Transverse colon (tissue), 4 donors: ENCODE measurements around the gene KLF7. TPM values are rescaled to one million over a fixed set of nuclear protein-coding genes. Genes with fewer than 3 reads are reported as not detected.

Experiments
- DNase-seq: peaks from one replicate; pipeline ENCODE4 v3.0.0-alpha.2; 2019
- H3K27ac ChIP-seq, 4 donors: fragments of 200-600 bp; sonication (generic); 2 replicates each; pipeline ENCODE4 v1.5.1; 2016 to 2018; ENCODE audit warnings: inconsistent platforms in 4 of 4
- H3K27me3 ChIP-seq: fragments of 200-600 bp; sonication (generic); 2 replicates; pipeline ENCODE4 v1.5.1; 2017; ENCODE audit warnings: inconsistent platforms
- H3K36me3 ChIP-seq, 4 donors: fragments of 200-600 bp; sonication (generic); 2 replicates each; pipeline ENCODE4 v1.5.1; 2017 to 2019; ENCODE audit warnings: inconsistent platforms in 4 of 4
- H3K4me1 ChIP-seq, 4 donors: fragments of 200-600 bp; sonication (generic); 2 replicates each; pipeline ENCODE4 v1.5.1; 2017 to 2020; ENCODE audit warnings: inconsistent platforms in 4 of 4
- H3K4me3 ChIP-seq, 4 donors: fragments of 200-600 bp; sonication (generic); 1 replicate in 1 of 4; 2 replicates in 3 of 4; pipeline versions ENCODE4 v1.5.1 to v1.6.1; 2017 to 2019; ENCODE audit warnings: inconsistent platforms in 4 of 4
- H3K9me3 ChIP-seq, 2 donors: fragments of 200-600 bp; sonication (generic); 2 replicates each; pipeline ENCODE4 v1.5.1; 2017 to 2019; ENCODE audit warnings: inconsistent platforms in 2 of 2
- EP300 ChIP-seq: sonication (generic); formaldehyde crosslinking; IDR thresholded peaks from one replicate; pipeline ENCODE4 v1.6.1; 2017; ENCODE audit warnings: antibody characterized with exemption, low read depth
- POLR2A ChIP-seq: fragments of 450-650 bp; IDR thresholded peaks from one replicate; pipeline ENCODE4 v1.6.1; 2016; ENCODE audit warnings: antibody characterized with exemption, mild to moderate bottlenecking, moderate library complexity
- POLR2AphosphoS5 ChIP-seq, 3 donors: sonication (generic); formaldehyde crosslinking; IDR thresholded peaks; one replicate each; pipeline ENCODE4 v1.6.1; 2016; ENCODE audit warnings: antibody characterized with exemption in 3 of 3
- WGBS, 2 donors: methylation state at CpG; one replicate each; pipeline ENCODE4 v1.1.5; 2018; ENCODE audit warnings: low coverage in 1 of 2; 5-methylcytosine and 5-hydroxymethylcytosine counted together
- in situ Hi-C, 4 donors: fragments of 200-750 bp; cut with MboI; loops; one replicate each; pipeline versions ENCODE4 v1.15.0 to v1.15.1; 2017; ENCODE audit warnings: low sequenced_read_pairs in 3 of 4, low pct_ligation_motif_present in 1 of 4, low pct_unique_long_range_greater_than_20kb in 1 of 4
- intact Hi-C: fragments of 100-400 bp; cut with DNase I; formaldehyde crosslinking; loops from one replicate; pipeline ENCODE4 v1.15.1; 2023; ENCODE audit warnings: low total_unique reads
- total RNA-seq, 4 donors: library from RNA; depleted of rRNA; stranded (reverse); fragments of >200 nt; gene quantifications; one replicate each; pipeline ENCODE4 v1.1.0, GENCODE V29; 2016
- TF ChIP-seq, protein P1 (sequence below), 5 experiments: fragments of 200-600 bp in 3 of 5; fragments of 450-650 bp in 2 of 5; sonication (generic) in 3 of 5; IDR thresholded peaks; 1 replicate in 2 of 5; 2 replicates in 3 of 5; pipeline ENCODE4 v1.5.1; 2016 to 2017; ENCODE audit warnings: antibody characterized with exemption in 5 of 5, inconsistent platforms in 3 of 5, mild to moderate bottlenecking in 2 of 5, moderate library complexity in 1 of 5

Gene KLF7
- total RNA-seq, 4 donors from 2014 or later: 6.2 to 43.4 (median 6.8) TPM

DNA sequence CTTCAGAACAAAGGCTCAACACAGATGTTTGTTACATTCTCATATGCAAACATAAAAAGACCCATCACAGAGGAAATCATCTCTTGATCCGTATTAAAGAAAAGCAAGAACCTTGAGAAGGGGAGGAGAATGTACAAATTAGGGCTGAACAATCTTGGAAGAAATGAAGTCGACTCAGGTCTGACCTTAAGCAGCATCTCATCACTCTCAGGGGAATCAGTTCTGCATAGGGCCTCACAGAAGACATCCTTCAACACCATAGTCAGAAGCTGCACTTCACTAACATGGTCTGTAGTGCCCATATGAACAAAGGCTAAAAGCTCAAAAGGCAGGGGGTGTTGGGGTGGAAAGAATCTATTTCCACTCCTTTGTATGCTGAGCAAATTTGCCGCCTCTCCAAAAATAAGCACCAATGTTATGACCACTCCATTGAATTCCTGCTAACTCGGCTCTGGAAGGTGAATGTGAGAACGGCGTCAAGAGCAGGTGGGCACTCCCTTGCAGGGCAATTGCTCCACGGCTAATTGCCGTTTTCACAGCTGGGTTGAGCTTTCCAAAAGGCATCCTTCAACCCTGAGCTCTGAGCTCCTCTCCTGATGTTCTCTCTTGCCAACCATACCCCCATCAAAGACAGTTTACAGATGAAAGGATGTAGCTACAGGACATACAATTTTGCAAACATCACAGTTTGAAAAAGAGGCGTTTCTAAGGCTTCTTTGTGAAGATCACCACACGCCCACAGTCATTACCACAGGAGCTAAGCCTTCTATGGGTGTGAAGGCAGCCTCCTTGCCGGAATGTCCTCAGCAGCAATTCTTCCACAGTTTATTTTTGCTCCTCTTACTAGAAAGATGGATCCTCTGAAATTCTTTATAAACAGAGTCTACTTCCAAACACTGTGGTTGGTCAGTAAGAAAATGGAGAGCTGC, 10.0 kb downstream of the KLF7 start:
- Histone ChIP-seq H3K27me3 (no peaks in the 10 kb centered on the region), H3K4me1 (peaks cover 23 to 79% (median 36%) of the 10 kb centered on the region in 4 donors), H3K36me3 (no peaks in the 10 kb centered on the region), H3K4me3 (no peak overlapping the region), H3K9me3 (no peaks in the 10 kb centered on the region), H3K27ac (peak overlapping the region in 1 of 4 donors; percentile 38)
- in situ Hi-C loops: loop anchor here in 1 of 4 donors (25.0 kb wide), 1 partner anchor 107 kb away; no protein-coding TSS in a partner anchor
- TF ChIP-seq, protein P1, sequence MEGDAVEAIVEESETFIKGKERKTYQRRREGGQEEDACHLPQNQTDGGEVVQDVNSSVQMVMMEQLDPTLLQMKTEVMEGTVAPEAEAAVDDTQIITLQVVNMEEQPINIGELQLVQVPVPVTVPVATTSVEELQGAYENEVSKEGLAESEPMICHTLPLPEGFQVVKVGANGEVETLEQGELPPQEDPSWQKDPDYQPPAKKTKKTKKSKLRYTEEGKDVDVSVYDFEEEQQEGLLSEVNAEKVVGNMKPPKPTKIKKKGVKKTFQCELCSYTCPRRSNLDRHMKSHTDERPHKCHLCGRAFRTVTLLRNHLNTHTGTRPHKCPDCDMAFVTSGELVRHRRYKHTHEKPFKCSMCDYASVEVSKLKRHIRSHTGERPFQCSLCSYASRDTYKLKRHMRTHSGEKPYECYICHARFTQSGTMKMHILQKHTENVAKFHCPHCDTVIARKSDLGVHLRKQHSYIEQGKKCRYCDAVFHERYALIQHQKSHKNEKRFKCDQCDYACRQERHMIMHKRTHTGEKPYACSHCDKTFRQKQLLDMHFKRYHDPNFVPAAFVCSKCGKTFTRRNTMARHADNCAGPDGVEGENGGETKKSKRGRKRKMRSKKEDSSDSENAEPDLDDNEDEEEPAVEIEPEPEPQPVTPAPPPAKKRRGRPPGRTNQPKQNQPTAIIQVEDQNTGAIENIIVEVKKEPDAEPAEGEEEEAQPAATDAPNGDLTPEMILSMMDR (IDR thresholded peaks at IDR 0.05): no peak
- TF ChIP-seq EP300: no peak
- no peak for TF ChIP-seq POLR2AphosphoS5 (IDR thresholded peaks at IDR 0.05)
- no peak for TF ChIP-seq POLR2A
- intact Hi-C loops: loop anchor here (5.0 kb wide), 1 partner anchor 982 kb away; no protein-coding TSS in a partner anchor
- no peak for DNase-seq
- WGBS, 2 donors: 71 to 73% methylated on average over 4 to 11 of the region's 11 CpGs

DNA sequence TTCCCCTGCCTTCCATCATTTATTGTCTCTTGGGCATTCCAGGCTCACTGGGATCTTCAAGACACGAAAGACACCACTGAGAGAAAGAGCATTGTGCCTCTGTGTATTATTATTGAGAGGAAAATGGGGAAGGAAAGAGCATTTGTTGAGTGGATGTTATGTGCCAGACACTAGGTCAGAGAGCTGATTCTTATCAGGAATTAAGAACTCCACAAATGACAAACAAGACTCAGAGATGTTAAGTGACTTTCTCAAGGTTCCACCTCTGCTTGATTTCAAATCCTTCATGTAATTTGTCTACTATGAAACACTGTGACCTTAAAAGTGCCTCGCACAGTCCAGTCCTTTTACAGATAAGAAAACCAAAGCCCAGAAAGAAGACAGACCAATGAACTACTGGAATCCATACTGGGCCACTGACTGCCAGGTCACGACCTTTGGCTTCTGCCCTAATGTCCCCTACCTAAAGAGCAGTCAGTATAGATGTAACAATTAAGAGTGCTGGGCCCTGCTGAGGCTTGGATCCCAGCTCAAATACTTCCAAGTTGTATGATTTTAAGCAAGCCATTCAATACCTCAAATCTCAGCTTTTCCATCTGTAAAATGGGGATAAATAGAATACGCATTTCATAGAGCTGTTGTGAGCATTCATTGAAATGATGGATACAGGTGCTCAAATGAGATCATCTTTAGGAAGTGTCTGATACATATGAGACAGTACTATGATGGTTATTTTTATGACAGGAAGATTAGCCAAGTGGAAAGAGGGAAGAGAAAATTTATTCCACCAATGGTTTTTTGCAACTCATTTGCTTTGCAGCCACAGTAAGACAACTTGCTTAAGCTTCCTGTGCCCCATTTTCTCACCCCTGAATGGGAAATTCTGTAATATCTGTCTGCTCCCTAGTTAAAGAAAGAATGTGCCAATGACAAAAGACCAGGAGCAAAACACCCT, 10.9 kb downstream of the KLF7 start:
- no peaks in the 10 kb centered on the region for H3K9me3 ChIP-seq
- H3K4me1 ChIP-seq: peaks cover 21 to 76% (median 39%) of the 10 kb centered on the region in 4 donors
- no peak for DNase-seq
- WGBS, 2 donors: 88 to 89% methylated on average over 3 to 4 of the region's 4 CpGs
- intact Hi-C loops: loop anchor here (5.0 kb wide), 1 partner anchor 982 kb away; no protein-coding TSS in a partner anchor
- no peaks in the 10 kb centered on the region for H3K27me3 ChIP-seq
- TF ChIP-seq, protein P1 (IDR thresholded peaks at IDR 0.05): no peak
- no peak for TF ChIP-seq EP300
- no peak for TF ChIP-seq POLR2A
- no peak for TF ChIP-seq POLR2AphosphoS5 (IDR thresholded peaks at IDR 0.05)
- in situ Hi-C loops: loop anchor here in 1 of 4 donors (25.0 kb wide), 1 partner anchor 107 kb away; no protein-coding TSS in a partner anchor
- H3K36me3 ChIP-seq: no peaks in the 10 kb centered on the region
- peak overlapping the region; percentile 5 to 53 (median 45) for H3K27ac ChIP-seq
- H3K4me3 ChIP-seq: no peak overlapping the region

DNA sequence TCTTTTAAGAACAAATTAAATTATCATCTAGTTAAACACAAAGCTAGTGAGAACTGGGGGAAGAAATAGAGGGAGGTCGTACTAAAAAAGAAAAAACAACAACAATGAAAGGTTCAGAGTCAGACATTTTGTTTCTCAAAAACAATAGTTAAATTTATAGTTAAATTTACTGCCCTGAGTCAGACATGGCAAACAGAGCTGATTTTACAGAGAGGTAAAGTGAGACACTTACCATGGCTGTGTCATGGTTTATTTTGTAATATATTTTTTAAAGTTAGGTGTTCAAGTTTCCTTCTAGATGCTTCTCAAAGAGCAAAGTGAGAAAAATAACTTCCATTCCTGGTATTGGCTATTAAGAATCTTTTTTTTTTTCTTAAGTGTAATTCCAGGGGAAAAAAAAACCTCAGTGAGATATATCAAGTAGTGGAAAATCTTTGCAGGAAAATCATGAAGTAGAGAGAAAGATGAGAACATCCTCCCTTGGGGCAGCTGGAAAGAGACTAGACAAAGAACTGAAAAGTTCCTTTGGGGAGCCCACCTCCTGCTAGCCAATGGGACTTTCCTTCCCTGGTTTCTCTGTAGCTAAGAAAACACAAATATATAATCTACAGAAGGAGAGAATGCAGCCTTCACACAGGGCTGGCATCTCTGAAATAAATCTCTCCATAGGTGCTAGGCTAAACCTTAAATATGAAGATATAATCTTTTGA, 12.3 kb downstream of the KLF7 start:
- peak overlapping the region; percentile 44 to 72 (median 50) for H3K27ac ChIP-seq
- H3K36me3 ChIP-seq: no peaks in the 10 kb centered on the region
- 36 to 45% methylated on average over 1 of the region's 1 CpG for WGBS, 2 donors
- intact Hi-C loops: no loop called here
- DNase-seq: no peak
- in situ Hi-C loops: loop anchor here in 1 of 4 donors (25.0 kb wide), 1 partner anchor 109 kb away; no protein-coding TSS in a partner anchor
- H3K9me3 ChIP-seq: no peaks in the 10 kb centered on the region
- H3K4me1 ChIP-seq: peaks cover 33 to 78% (median 47%) of the 10 kb centered on the region in 4 donors
- no peak overlapping the region for H3K4me3 ChIP-seq
- H3K27me3 ChIP-seq: no peaks in the 10 kb centered on the region
- TF ChIP-seq, protein P1 (IDR thresholded peaks at IDR 0.05): no peak
- no peak for TF ChIP-seq EP300
- no peak for TF ChIP-seq POLR2A
- no peak for TF ChIP-seq POLR2AphosphoS5 (IDR thresholded peaks at IDR 0.05)
